ENCODE measurements around the gene SYNCRIP. TPM values are rescaled to one million over a fixed set of nuclear protein-coding genes. Genes with fewer than 3 reads are reported as not detected.

Gene SYNCRIP
- polyA plus RNA-seq, 1 of the 3 experiments (the other 2 are of a cell fraction) = 15.9 TPM

GRCh38 chr6:85594197-85594930 lies 48.3 kb downstream of the SYNCRIP start:
- Histone ChIP-seq H3K4me2 (peak overlapping the region; percentile 90), H3K36me3 (replicated peaks in 1 of 2; ENCODE audit: control insufficient read depth in 1 of 2, insufficient read depth in 2 of 2, low read length in 1 of 2) (peaks cover 0 to 17% of the 10 kb centered on the region in 2 experiments), H3F3A (replicated peaks; ENCODE audit: insufficient read depth) (peaks cover 61% of the 10 kb centered on the region), H2AFZ (ENCODE audit: low read depth) (peak overlapping the region; percentile 82), H3K27ac (ENCODE audit: low read depth in 2 of 2, low read length in 1 of 2) (peak overlapping the region; percentile 93 to 96), H4K20me1 (ENCODE audit: insufficient read depth) (peaks cover 7% of the 10 kb centered on the region; the same call in 1 of the 2 replicates), H3K27me3 (ENCODE audit: insufficient read depth) (no peaks in the 10 kb centered on the region), H3K79me2 (ENCODE audit: insufficient read depth) (peaks cover 37% of the 10 kb centered on the region), H3K9me3 (no peaks in the 10 kb centered on the region), H3K4me3 (ENCODE audit: low read depth in 2 of 2, low read length in 1 of 2) (peak overlapping the region; percentile 88 to 92), H3K4me1 (ENCODE audit: control insufficient read depth in 1 of 2, insufficient read depth in 2 of 2, low read depth in 1 of 2, low read length in 1 of 2) (peaks cover 0 to 6% of the 10 kb centered on the region in 2 experiments; a peak in 2 of 4 replicates), H3K9ac (peak overlapping the region; percentile 90), H3K9me2 (no peaks in the 10 kb centered on the region)
- WGBS (ENCODE audit: low lambda C conversion rate) = 1% methylated on average over 34 of the region's 35 CpGs
- no peak for DNase-seq
- TF ChIP-seq JUND (IDR thresholded peaks at IDR 0.05) (0 out of 2 replicates have a peak, but pooled peaks have one; percentile 12), RXRA (IDR thresholded peaks at IDR 0.05; ENCODE audit: borderline replicate concordance, low read depth) (no peak), MEF2A (IDR thresholded peaks at IDR 0.05; ENCODE audit: borderline replicate concordance, low read depth) (no peak), GABPA (IDR thresholded peaks at IDR 0.05; ENCODE audit: low read depth) (no peak), CHD2 (IDR thresholded peaks at IDR 0.05; ENCODE audit: low read length, partially characterized antibody) (peak; percentile 27), YY1 (IDR thresholded peaks at IDR 0.05; ENCODE audit: low read depth) (0 out of 2 replicates have a peak, but pooled peaks have one; percentile 8)
- CTCF ChIA-PET = interaction anchor here (0.8 to 3.5 kb wide), 4 partner anchors 48 to 240 kb away, joined by 3 to 13 read pairs (median 4); no protein-coding TSS in a partner anchor
- POLR2A ChIA-PET = interaction anchor here (1.3 to 2.6 kb wide), 3 partner anchors 18 to 84 kb away, joined by 4 to 28 read pairs (median 24); partner anchors contain the start of gene SYNCRIP

GRCh38 chr6:85593438-85594196 lies 49.1 kb downstream of the SYNCRIP start, which contains the start of gene SNX14:
TSS of gene SNX14 (minus strand) at chr6:85593858. CDS start at chr6:85593718, 140 bp downstream.
- Histone ChIP-seq H3K36me3 (replicated peaks in 1 of 2; ENCODE audit: control insufficient read depth in 1 of 2, insufficient read depth in 2 of 2, low read length in 1 of 2) (peaks cover 0 to 17% of the 10 kb centered on the region in 2 experiments), H3K9me3 (no peaks in the 10 kb centered on the region), H2AFZ (ENCODE audit: low read depth) (peak within 1 kb of the TSS; percentile 82), H3K4me1 (ENCODE audit: control insufficient read depth in 1 of 2, insufficient read depth in 2 of 2, low read depth in 1 of 2, low read length in 1 of 2) (peaks cover 0 to 6% of the 10 kb centered on the region in 2 experiments; a peak in 2 of 4 replicates), H3F3A (replicated peaks; ENCODE audit: insufficient read depth) (peaks cover 54% of the 10 kb centered on the region), H4K20me1 (ENCODE audit: insufficient read depth) (peaks cover 7% of the 10 kb centered on the region; the same call in 1 of the 2 replicates), H3K9me2 (no peaks in the 10 kb centered on the region), H3K4me3 (ENCODE audit: low read depth in 2 of 2, low read length in 1 of 2) (peak within 1 kb of the TSS; percentile 88 to 92), H3K4me2 (peak within 1 kb of the TSS; percentile 90), H3K9ac (peak within 1 kb of the TSS; percentile 90), H3K27me3 (ENCODE audit: insufficient read depth) (no peaks in the 10 kb centered on the region), H3K79me2 (ENCODE audit: insufficient read depth) (peaks cover 44% of the 10 kb centered on the region), H3K27ac (ENCODE audit: low read depth in 2 of 2, low read length in 1 of 2) (peak within 1 kb of the TSS; percentile 93 to 96)
- CTCF ChIA-PET = interaction anchor here (0.8 to 3.5 kb wide), 4 partner anchors 49 to 239 kb away, joined by 3 to 13 read pairs (median 4); no protein-coding TSS in a partner anchor
- WGBS (ENCODE audit: low lambda C conversion rate) = under 1% methylated on average over 47 of the region's 82 CpGs
- POLR2A ChIA-PET = interaction anchor here (1.3 to 2.6 kb wide), 3 partner anchors 17 to 85 kb away, joined by 4 to 28 read pairs (median 24); partner anchors contain the start of gene SYNCRIP
- peak; percentile 94 for DNase-seq
- no peak for TF ChIP-seq FOXM1 (IDR thresholded peaks at IDR 0.05; ENCODE audit: low read depth)
- TF ChIP-seq GABPA (IDR thresholded peaks at IDR 0.05; ENCODE audit: low read depth) = peak; percentile 65; the same call in 1 of the 2 replicates
- peak; percentile 70; the same call in 1 of the 2 replicates for TF ChIP-seq MXI1 (IDR thresholded peaks at IDR 0.05; ENCODE audit: low read depth, low read length)
- TF ChIP-seq CTCF (IDR thresholded peaks at IDR 0.05) = peak; percentile 19; the same call in 1 of the 2 replicates
- no peak for TF ChIP-seq REST (IDR thresholded peaks at IDR 0.05; ENCODE audit: low read depth, low read length)
- no peak for TF ChIP-seq FOSL2 (IDR thresholded peaks at IDR 0.05; ENCODE audit: borderline replicate concordance, low read depth)
- TF ChIP-seq USF1 (IDR thresholded peaks at IDR 0.05; ENCODE audit: borderline replicate concordance, low read depth) = no peak
- TF ChIP-seq USF2 (IDR thresholded peaks at IDR 0.05; ENCODE audit: borderline replicate concordance, low read depth, low read length) = no peak
- TF ChIP-seq POLR2AphosphoS5 (IDR thresholded peaks at IDR 0.05; ENCODE audit: low read depth, low read length) = peak; percentile 78
- TF ChIP-seq EP300 (IDR thresholded peaks at IDR 0.05; ENCODE audit: borderline replicate concordance in 1 of 2, low read depth in 1 of 2, low read length in 1 of 2) = no peak
- TF ChIP-seq ELF1 (IDR thresholded peaks at IDR 0.05) = peak; percentile 79; the same call in 1 of the 2 replicates
- TF ChIP-seq SMC3 (IDR thresholded peaks at IDR 0.05; ENCODE audit: low read depth, low read length) = 0 out of 2 replicates have a peak, but pooled peaks have one; percentile 1

All from SK-N-SH (cell line).